H9 (cell line): Measurements from ENCODE around the gene RAI1. TPM values are rescaled to one million over a fixed set of nuclear protein-coding genes. Genes with fewer than 3 reads are reported as not detected.

Experiments used
- DNase-seq: peaks from one replicate; pipeline ENCODE4 v3.0.0-alpha.2; 2017
- H2AFZ ChIP-seq: one replicate; pipeline ENCODE4 v1.6.1; 2013; ENCODE audit warnings: mild to moderate bottlenecking, low read length, control low read depth, moderate library complexity
- H2AK5ac ChIP-seq: 2 replicates; pipeline ENCODE4 v1.6.1; 2013; ENCODE audit warnings: low read length, control low read depth, mixed read lengths; ENCODE audit not compliant: insufficient read length
- H2BK120ac ChIP-seq: one replicate; pipeline ENCODE4 v1.6.1; 2013; ENCODE audit warnings: low read depth, mild to moderate bottlenecking, low read length, control low read depth, inconsistent platforms; ENCODE audit not compliant: poor library complexity, severe bottlenecking
- H2BK12ac ChIP-seq: 2 replicates; pipeline ENCODE4 v1.6.1; 2013; ENCODE audit warnings: low read length, control low read depth, mixed read lengths, low read depth; ENCODE audit not compliant: insufficient read length
- H2BK15ac ChIP-seq: 2 replicates; pipeline ENCODE4 v1.6.1; 2013; ENCODE audit warnings: low read depth, low read length, control low read depth
- H2BK20ac ChIP-seq: one replicate; pipeline ENCODE4 v1.6.1; 2013; ENCODE audit warnings: low read depth, mild to moderate bottlenecking, low read length, control low read depth, inconsistent platforms; ENCODE audit not compliant: poor library complexity, severe bottlenecking
- H2BK5ac ChIP-seq: 2 replicates; pipeline ENCODE4 v1.6.1; 2013; ENCODE audit warnings: low read length, control low read depth, mixed read lengths; ENCODE audit not compliant: insufficient read length
- H3K14ac ChIP-seq: 2 replicates; pipeline ENCODE4 v1.6.1; 2013; ENCODE audit warnings: low read length, control low read depth; ENCODE audit not compliant: insufficient read depth
- H3K18ac ChIP-seq: 2 replicates; pipeline ENCODE4 v1.6.1; 2013; ENCODE audit warnings: low read depth, mild to moderate bottlenecking, mixed read lengths, low read length, control low read depth; ENCODE audit not compliant: insufficient read length
- H3K23ac ChIP-seq: 2 replicates; pipeline ENCODE4 v1.6.1; 2013; ENCODE audit warnings: low read length, control low read depth, mixed read lengths, low read depth; ENCODE audit not compliant: insufficient read length
- H3K23me2 ChIP-seq: 2 replicates; pipeline ENCODE4 v1.6.1; 2013; ENCODE audit warnings: low read depth, mild to moderate bottlenecking, mixed read lengths, low read length, control low read depth; ENCODE audit not compliant: insufficient read length, poor library complexity, severe bottlenecking
- H3K27ac ChIP-seq: 2 replicates; pipeline ENCODE4 v1.5.1; 2013; ENCODE audit warnings: low read length, control low read depth, mixed read lengths, low read depth; ENCODE audit not compliant: insufficient read length
- H3K27me3 ChIP-seq: 2 replicates; pipeline ENCODE4 v1.6.1; 2013; ENCODE audit warnings: low read length, control low read depth, inconsistent platforms; ENCODE audit not compliant: insufficient read depth
- H3K4ac ChIP-seq: 2 replicates; pipeline ENCODE4 v1.6.1; 2013; ENCODE audit warnings: low read depth, mild to moderate bottlenecking, control low read depth, inconsistent platforms, low read length, moderate library complexity
- H3K4me1 ChIP-seq: 2 replicates; pipeline ENCODE4 v1.6.1; 2013; ENCODE audit warnings: low read length, control low read depth, inconsistent platforms; ENCODE audit not compliant: insufficient read depth
- H3K4me2 ChIP-seq: 2 replicates; pipeline ENCODE4 v1.6.1; 2013; ENCODE audit warnings: low read length, control low read depth, mixed read lengths; ENCODE audit not compliant: insufficient read length, insufficient read depth
- H3K56ac ChIP-seq: 2 replicates; pipeline ENCODE4 v1.6.1; 2013; ENCODE audit warnings: low read depth, mild to moderate bottlenecking, mixed read lengths, low read length, control low read depth; ENCODE audit not compliant: insufficient read length
- H3K79me1 ChIP-seq: 2 replicates; pipeline ENCODE4 v1.6.1; 2013; ENCODE audit warnings: low read depth, mild to moderate bottlenecking, moderate library complexity, low read length, control low read depth, inconsistent platforms; ENCODE audit not compliant: insufficient read depth, poor library complexity, severe bottlenecking
- H3K79me2 ChIP-seq: 2 replicates; pipeline ENCODE4 v1.6.1; 2013; ENCODE audit warnings: low read length, control low read depth, inconsistent platforms; ENCODE audit not compliant: insufficient read depth
- H3K9ac ChIP-seq: 2 replicates; pipeline ENCODE4 v1.6.1; 2013; ENCODE audit warnings: low read length, control low read depth, mixed read lengths; ENCODE audit not compliant: insufficient read length; ENCODE audit errors: extremely low read depth
- H3K9me3 ChIP-seq: one replicate; pipeline ENCODE4 v1.6.1; 2013; ENCODE audit warnings: low read depth, low read length, inconsistent platforms; ENCODE audit not compliant: control insufficient read depth
- H3T11ph ChIP-seq: one replicate; pipeline ENCODE4 v1.6.1; 2013; ENCODE audit warnings: mild to moderate bottlenecking, low read length, control low read depth, inconsistent platforms
- H4K20me1 ChIP-seq: one replicate; pipeline ENCODE4 v1.6.1; 2013; ENCODE audit not compliant: control insufficient read depth, insufficient read length, insufficient read depth
- H4K5ac ChIP-seq: 2 replicates; pipeline ENCODE4 v1.6.1; 2013; ENCODE audit warnings: low read depth, mild to moderate bottlenecking, mixed read lengths, low read length, control low read depth; ENCODE audit not compliant: insufficient read length
- H4K8ac ChIP-seq: replicated peaks from 2 replicates; pipeline ENCODE4 v1.6.1; 2013; ENCODE audit warnings: low read length, control low read depth, mixed read lengths, low read depth; ENCODE audit not compliant: insufficient read length
- H4K91ac ChIP-seq: 2 replicates; pipeline ENCODE4 v1.6.1; 2013; ENCODE audit warnings: low read depth, mild to moderate bottlenecking, moderate library complexity, mixed read lengths, low read length, control low read depth; ENCODE audit not compliant: insufficient read length
- H3K27ac Mint-ChIP-seq, 3 experiments: 2 replicates in 2 of 3; 3 replicates in 1 of 3; pipeline ENCODE4 v1.8.0; 2020 to 2021; ENCODE audit warnings: mixed read lengths in 3 of 3, mild to moderate bottlenecking in 1 of 3, moderate library complexity in 1 of 3
- H3K27me3 Mint-ChIP-seq: 2 replicates; pipeline ENCODE4 v1.8.0; 2021; ENCODE audit warnings: low read depth, mild to moderate bottlenecking, moderate library complexity, mixed read lengths
- H3K36me3 Mint-ChIP-seq, 3 experiments: 2 replicates in 2 of 3; 3 replicates in 1 of 3; pipeline ENCODE4 v1.8.0; 2020 to 2021; ENCODE audit warnings: low read depth in 3 of 3, mixed read lengths in 3 of 3; ENCODE audit not compliant: insufficient read depth in 1 of 3
- H3K4me1 Mint-ChIP-seq, 2 experiments: 2 replicates each; pipeline ENCODE4 v1.8.0; 2020; ENCODE audit warnings: mixed read lengths in 2 of 2
- H3K4me3 Mint-ChIP-seq, 2 experiments: 2 replicates in 1 of 2; 3 replicates in 1 of 2; pipeline ENCODE4 v1.8.0; 2020 to 2021; ENCODE audit warnings: mild to moderate bottlenecking in 2 of 2, mixed read lengths in 2 of 2, moderate library complexity in 1 of 2
- H3K9me3 Mint-ChIP-seq, 2 experiments: 2 replicates in 1 of 2; 3 replicates in 1 of 2; pipeline ENCODE4 v1.8.0; 2020; ENCODE audit warnings: mild to moderate bottlenecking in 2 of 2, mixed read lengths in 2 of 2, moderate library complexity in 1 of 2
- CTCF ChIP-seq: fragments of 200-600 bp; sonication (generic); conservative IDR thresholded peaks from 3 replicates; pipeline ENCODE4 v1.8.0; 2021; ENCODE audit warnings: antibody characterized with exemption, mild to moderate bottlenecking
- WGBS: extraction: QIAGEN DNeasy Blood & Tissue Kit; methylation state at CpG from one replicate; pipeline ENCODE4 v1.1.7; 2013; ENCODE audit warnings: missing lambda C conversion rate, low lambda C conversion rate, mixed read lengths; ENCODE audit not compliant: insufficient read length; ENCODE audit errors: extremely low coverage; 5-methylcytosine and 5-hydroxymethylcytosine counted together
- total RNA-seq: library from RNA; stranded (reverse); gene quantifications from 2 replicates; pipeline ENCODE4 v1.2.1, GENCODE V29; 2021

RAI1 gene
- total RNA-seq, 1 experiment from 2014 or later, result 1.5 TPM

GRCh38 chr17:17846003-17846402, 164.7 kb downstream of the RAI1 start:
- H3K27ac Mint-ChIP-seq, result no peak overlapping the region
- H2BK20ac ChIP-seq, result no peak overlapping the region

More at GRCh38 chr17:17846003-17846402, 164.7 kb downstream of the RAI1 start:
- no peak overlapping the region for H3K4me2 ChIP-seq
- no peak overlapping the region for H3K4ac ChIP-seq
- peaks cover 0 to under 1% (median 0%) of the 10 kb centered on the region in 3 experiments; a peak in 1 of 7 replicates for H3K36me3 Mint-ChIP-seq
- H3K14ac ChIP-seq, result no peak overlapping the region; the same call in 1 of the 2 replicates
- no peak overlapping the region for H2BK5ac ChIP-seq
- H4K8ac ChIP-seq, result no peak overlapping the region
- no peaks in the 10 kb centered on the region for H3K79me1 ChIP-seq
- H3K27me3 Mint-ChIP-seq, result peaks cover under 1% of the 10 kb centered on the region; the same call in 1 of the 2 replicates
- peak overlapping the region; percentile 52 for H2AK5ac ChIP-seq
- peaks cover 45 to 66% of the 10 kb centered on the region in 2 experiments for H3K4me1 Mint-ChIP-seq
- H3K4me3 Mint-ChIP-seq, result peak overlapping the region in 1 of 2 experiments; percentile 54; a peak in 1 of 5 replicates
- WGBS, result no CpG with 5 or more reads among the region's 8 CpGs
- H3K56ac ChIP-seq, result no peak overlapping the region
- no peak overlapping the region for H2BK120ac ChIP-seq
- peak overlapping the region; percentile 6 for H4K91ac ChIP-seq
- H3K9ac ChIP-seq, result no peak overlapping the region
- H4K20me1 ChIP-seq, result no peaks in the 10 kb centered on the region
- no peak overlapping the region for H3T11ph ChIP-seq
- no peak overlapping the region for H2AFZ ChIP-seq
- no peaks in the 10 kb centered on the region for H3K27me3 ChIP-seq
- H3K79me2 ChIP-seq, result no peaks in the 10 kb centered on the region
- no peaks in the 10 kb centered on the region for H3K23me2 ChIP-seq
- H3K4me1 ChIP-seq, result peaks cover 9% of the 10 kb centered on the region
- no peak for TF ChIP-seq CTCF
- no peak for DNase-seq
- H3K27ac ChIP-seq, result no peak overlapping the region
- H2BK15ac ChIP-seq, result no peak overlapping the region
- no peaks in the 10 kb centered on the region for H3K9me3 ChIP-seq
- H4K5ac ChIP-seq, result no peak overlapping the region
- H3K18ac ChIP-seq, result no peak overlapping the region
- H2BK12ac ChIP-seq, result no peak overlapping the region
- no peaks in the 10 kb centered on the region; a peak in 1 of 5 replicates for H3K9me3 Mint-ChIP-seq
- no peak overlapping the region for H3K23ac ChIP-seq
